Neutrophil (primary cell): ENCODE measurements around the gene PLRG1.

Experiments used
- H3K27ac ChIP-seq: fragments of 200-600 bp; sonication (generic); 2 replicates; pipeline ENCODE4 v1.5.1; 2016; ENCODE audit warnings: mild to moderate bottlenecking, moderate library complexity
- H3K27me3 ChIP-seq: fragments of 200-600 bp; sonication (generic); 2 replicates; pipeline ENCODE4 v1.6.0; 2016; ENCODE audit warnings: mild to moderate bottlenecking
- H3K36me3 ChIP-seq: fragments of 200-600 bp; sonication (generic); 2 replicates; pipeline ENCODE4 v1.5.1; 2017
- H3K4me1 ChIP-seq, 2 experiments: fragments of 200-600 bp in 1 of 2; sonication (generic) in 1 of 2; 1 replicate in 1 of 2; 2 replicates in 1 of 2; pipeline versions ENCODE4 v1.5.1 to v1.6.1; 2013 to 2016; ENCODE audit warnings: low read depth in 1 of 2, low read length in 1 of 2, mild to moderate bottlenecking in 1 of 2, moderate library complexity in 1 of 2; ENCODE audit not compliant: control insufficient read depth in 1 of 2, insufficient read depth in 1 of 2
- H3K4me3 ChIP-seq, 2 experiments: fragments of 200-600 bp in 1 of 2; sonication (generic) in 1 of 2; 1 replicate in 1 of 2; 2 replicates in 1 of 2; pipeline ENCODE4 v1.5.1; 2013 to 2016; ENCODE audit warnings: low read depth in 1 of 2, low read length in 1 of 2, mild to moderate bottlenecking in 1 of 2, moderate library complexity in 1 of 2
- H3K9me3 ChIP-seq: fragments of 200-600 bp; sonication (generic); 2 replicates; pipeline ENCODE4 v1.5.1; 2016
- CTCF ChIP-seq: fragments of 200-600 bp; sonication (generic); IDR thresholded peaks from 2 replicates; pipeline ENCODE4 v1.5.1; 2016; ENCODE audit warnings: antibody characterized with exemption

PLRG1 gene

GRCh38 chr4:154569584-154569983 lies 19.4 kb upstream of the PLRG1 start:
- H3K4me3 ChIP-seq, result no peak overlapping the region
- H3K27me3 ChIP-seq, result no peaks in the 10 kb centered on the region
- no peak overlapping the region for H3K27ac ChIP-seq
- no peaks in the 10 kb centered on the region for H3K4me1 ChIP-seq
- TF ChIP-seq CTCF, result no peak
- H3K36me3 ChIP-seq, result no peaks in the 10 kb centered on the region
- no peaks in the 10 kb centered on the region for H3K9me3 ChIP-seq

- no peaks in the 10 kb centered on the region for H3K9me3 ChIP-seq
- H3K27ac ChIP-seq, result no peak overlapping the region
- no peaks in the 10 kb centered on the region for H3K27me3 ChIP-seq
- no peak overlapping the region for H3K4me3 ChIP-seq
- no peaks in the 10 kb centered on the region for H3K36me3 ChIP-seq
- H3K4me1 ChIP-seq, result no peaks in the 10 kb centered on the region
- TF ChIP-seq CTCF, result no peak
These were observed 18.8 kb upstream of the PLRG1 start for GRCh38 chr4:154569028-154569427.

- H3K4me1 ChIP-seq, result no peaks in the 10 kb centered on the region
- H3K9me3 ChIP-seq, result no peaks in the 10 kb centered on the region
- TF ChIP-seq CTCF, result no peak
- no peak overlapping the region for H3K4me3 ChIP-seq
- H3K27me3 ChIP-seq, result no peaks in the 10 kb centered on the region
- H3K27ac ChIP-seq, result no peak overlapping the region
- H3K36me3 ChIP-seq, result no peaks in the 10 kb centered on the region
These were observed 16.5 kb upstream of the PLRG1 start for GRCh38 chr4:154566639-154567204.

GRCh38 chr4:154565704-154566103 lies 15.5 kb upstream of the PLRG1 start:
- Histone ChIP-seq H3K27me3 (no peaks in the 10 kb centered on the region), H3K9me3 (no peaks in the 10 kb centered on the region), H3K36me3 (no peaks in the 10 kb centered on the region), H3K4me3 (no peak overlapping the region), H3K4me1 (no peaks in the 10 kb centered on the region), H3K27ac (no peak overlapping the region)
- no peak for TF ChIP-seq CTCF

DNA sequence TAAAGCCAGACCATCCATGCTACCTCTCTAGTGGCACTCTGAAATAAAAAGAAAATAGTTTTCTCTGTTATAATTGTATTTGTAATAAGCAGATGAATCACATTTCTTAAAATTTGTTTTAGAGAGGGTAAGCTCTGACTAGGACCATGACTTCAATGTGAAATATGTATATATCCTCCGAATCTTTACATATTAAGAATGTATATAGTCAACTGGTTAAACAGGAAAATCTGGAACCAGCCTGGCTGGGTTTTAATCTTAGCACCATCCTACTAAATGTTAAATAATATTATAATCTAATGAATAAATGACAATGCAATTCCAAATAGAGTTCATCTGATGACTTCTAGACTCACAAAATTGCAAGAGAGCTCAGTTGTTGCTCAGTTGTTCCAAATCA lies 14.1 kb upstream of the PLRG1 start:
- Histone ChIP-seq H3K27me3 (no peaks in the 10 kb centered on the region), H3K9me3 (no peaks in the 10 kb centered on the region), H3K27ac (no peak overlapping the region), H3K36me3 (no peaks in the 10 kb centered on the region), H3K4me1 (no peaks in the 10 kb centered on the region), H3K4me3 (no peak overlapping the region)
- no peak for TF ChIP-seq CTCF
